ENCODE data around the gene ABR. TPM values are rescaled to one million over a fixed set of nuclear protein-coding genes. Genes with fewer than 3 reads are reported as not detected.
A peak's percentile ranks its signal among the peaks of the same experiment; 100 is the strongest.

Gene ABR
- total and polyA plus RNA-seq, 8 donors: 59.0 to 187 (median 80.5) TPM

DNA sequence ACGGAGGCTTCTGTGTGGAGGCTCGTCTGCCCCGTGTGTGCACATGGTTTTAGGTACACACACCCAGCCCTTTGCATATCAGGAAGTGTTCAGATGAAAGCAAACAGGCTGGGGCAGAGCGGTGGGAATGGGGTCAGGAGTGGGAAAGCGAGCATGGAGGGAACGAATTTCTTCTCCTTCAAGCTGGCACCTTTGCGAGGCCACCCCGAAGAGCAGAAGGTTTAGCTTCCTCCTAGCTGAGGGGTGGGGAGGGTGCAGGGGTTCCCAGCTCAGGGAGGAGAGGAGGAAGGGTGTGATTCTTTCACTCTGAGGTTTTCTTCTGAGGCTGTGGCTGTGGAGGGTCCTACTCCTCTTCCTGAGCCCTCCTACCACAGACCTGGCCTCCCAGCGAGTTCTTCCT is 83.6 kb downstream of the ABR start:
- Histone ChIP-seq H3K27ac (peak overlapping the region; percentile 77 to 90), H3K27me3 (no peaks in the 10 kb centered on the region), H3K36me3 (peaks cover 0 to 60% of the 10 kb centered on the region in 2 donors), H3K4me1 (peaks cover 19 to 72% of the 10 kb centered on the region in 2 donors), H3K9me3 (no peaks in the 10 kb centered on the region), H3K4me3 (no peak overlapping the region)
- DNase-seq (peak in 1 of 4 donors; percentile 66), ATAC-seq (peak; percentile 57)
- TF ChIP-seq, protein P1, sequence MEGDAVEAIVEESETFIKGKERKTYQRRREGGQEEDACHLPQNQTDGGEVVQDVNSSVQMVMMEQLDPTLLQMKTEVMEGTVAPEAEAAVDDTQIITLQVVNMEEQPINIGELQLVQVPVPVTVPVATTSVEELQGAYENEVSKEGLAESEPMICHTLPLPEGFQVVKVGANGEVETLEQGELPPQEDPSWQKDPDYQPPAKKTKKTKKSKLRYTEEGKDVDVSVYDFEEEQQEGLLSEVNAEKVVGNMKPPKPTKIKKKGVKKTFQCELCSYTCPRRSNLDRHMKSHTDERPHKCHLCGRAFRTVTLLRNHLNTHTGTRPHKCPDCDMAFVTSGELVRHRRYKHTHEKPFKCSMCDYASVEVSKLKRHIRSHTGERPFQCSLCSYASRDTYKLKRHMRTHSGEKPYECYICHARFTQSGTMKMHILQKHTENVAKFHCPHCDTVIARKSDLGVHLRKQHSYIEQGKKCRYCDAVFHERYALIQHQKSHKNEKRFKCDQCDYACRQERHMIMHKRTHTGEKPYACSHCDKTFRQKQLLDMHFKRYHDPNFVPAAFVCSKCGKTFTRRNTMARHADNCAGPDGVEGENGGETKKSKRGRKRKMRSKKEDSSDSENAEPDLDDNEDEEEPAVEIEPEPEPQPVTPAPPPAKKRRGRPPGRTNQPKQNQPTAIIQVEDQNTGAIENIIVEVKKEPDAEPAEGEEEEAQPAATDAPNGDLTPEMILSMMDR (IDR thresholded peaks at IDR 0.05): no peak
- intact Hi-C loops (cut with DNase I): no loop called here

DNA sequence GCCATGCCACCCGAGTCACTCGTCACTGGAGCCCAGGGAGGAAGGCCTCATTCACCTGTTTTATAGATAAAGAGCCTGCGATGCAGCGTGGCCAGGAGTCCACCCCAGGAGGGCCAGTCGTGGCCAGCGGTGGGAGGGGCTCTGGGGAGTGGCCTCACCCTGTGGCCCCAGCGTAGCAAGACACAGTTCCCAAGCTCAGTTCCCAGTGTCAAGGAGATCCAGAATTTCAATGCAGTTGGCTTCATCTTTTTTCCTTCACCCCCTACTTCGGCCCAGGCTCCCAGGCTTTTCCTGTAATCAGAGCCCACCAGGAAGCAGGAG is 84.0 kb downstream of the ABR start:
- DNase-seq (no peak), ATAC-seq (no peak)
- H3K27me3 ChIP-seq: no peaks in the 10 kb centered on the region
- H3K4me1 ChIP-seq: peaks cover 19 to 76% of the 10 kb centered on the region in 2 donors
- peaks cover 0 to 62% of the 10 kb centered on the region in 2 donors for H3K36me3 ChIP-seq
- intact Hi-C loops (cut with DNase I): no loop called here
- H3K4me3 ChIP-seq: no peak overlapping the region
- H3K27ac ChIP-seq: peak overlapping the region; percentile 77 to 90
- TF ChIP-seq, protein P1 (IDR thresholded peaks at IDR 0.05): no peak
- H3K9me3 ChIP-seq: no peaks in the 10 kb centered on the region

DNA sequence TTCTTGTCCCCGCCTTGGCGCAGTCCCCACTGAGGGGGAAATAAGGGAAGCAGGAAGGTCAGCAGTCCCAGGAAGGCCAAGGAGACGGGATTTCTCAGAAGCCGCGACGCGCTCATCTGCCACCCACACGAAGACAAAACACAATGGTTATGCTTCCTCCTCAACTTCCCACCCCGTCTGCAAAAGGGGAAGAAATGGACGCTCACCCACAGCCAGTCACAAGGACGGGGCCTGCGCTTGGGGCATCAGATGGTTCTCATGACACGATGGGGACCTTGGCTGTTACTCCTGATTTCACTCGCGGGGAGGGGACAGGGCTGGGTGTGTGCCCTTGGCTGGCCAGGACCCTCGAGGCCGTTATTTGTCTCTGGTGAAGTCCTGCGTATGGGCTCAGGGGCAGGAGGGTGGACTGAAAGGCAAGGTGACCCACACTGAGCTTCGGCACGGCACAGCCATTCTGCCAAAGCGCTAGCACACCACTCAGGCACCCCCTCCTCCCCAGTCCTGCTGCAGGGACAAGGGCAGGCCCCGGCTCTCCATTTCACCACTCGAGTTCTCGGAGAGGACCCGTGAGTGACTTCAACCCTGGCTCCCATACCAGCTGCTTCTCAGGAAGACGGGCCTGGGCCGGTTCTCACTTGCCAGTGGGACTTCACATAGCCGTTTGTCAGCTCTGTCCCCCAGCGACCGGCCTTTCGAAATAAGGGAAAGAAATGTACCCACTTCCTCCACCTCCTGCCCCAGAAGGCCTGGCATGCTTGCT is 84.5 kb downstream of the ABR start:
- Histone ChIP-seq H3K4me1 (peaks cover 25 to 81% of the 10 kb centered on the region in 2 donors), H3K4me3 (no peak overlapping the region), H3K9me3 (no peaks in the 10 kb centered on the region), H3K36me3 (peaks cover 0 to 62% of the 10 kb centered on the region in 2 donors), H3K27me3 (no peaks in the 10 kb centered on the region), H3K27ac (peak overlapping the region; percentile 77 to 90)
- TF ChIP-seq, protein P1 (IDR thresholded peaks at IDR 0.05): no peak
- intact Hi-C loops (cut with DNase I): no loop called here
- ATAC-seq (peak; percentile 65), DNase-seq (peak in 2 of 4 donors; percentile 86 to 89)

DNA sequence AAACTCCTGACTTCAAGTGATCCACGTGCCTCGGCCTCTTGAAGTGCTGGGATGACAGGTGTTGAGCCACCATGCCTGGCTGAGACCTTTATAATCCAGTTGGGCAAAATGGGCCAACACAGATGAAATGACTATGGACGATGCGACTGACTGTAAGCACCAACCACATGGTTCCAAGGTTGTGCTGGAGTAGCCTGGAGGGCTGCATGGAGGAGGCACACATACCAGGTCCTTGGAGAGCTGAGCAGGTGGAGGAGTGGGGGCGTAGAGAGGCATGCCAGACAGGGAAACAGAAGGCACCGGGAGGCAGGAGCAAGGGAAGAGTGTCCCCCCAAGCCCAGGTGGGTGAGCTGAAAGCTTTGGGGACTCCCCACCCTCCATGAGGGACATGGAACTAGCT is 85.2 kb downstream of the ABR start:
- ATAC-seq: no peak
- H3K4me3 ChIP-seq: no peak overlapping the region
- no peak for DNase-seq
- H3K36me3 ChIP-seq: peaks cover 0 to 62% of the 10 kb centered on the region in 2 donors
- peaks cover 26 to 87% of the 10 kb centered on the region in 2 donors for H3K4me1 ChIP-seq
- intact Hi-C loops (cut with DNase I): no loop called here
- peak overlapping the region in 1 of 2 donors; percentile 90 for H3K27ac ChIP-seq
- no peaks in the 10 kb centered on the region for H3K27me3 ChIP-seq
- no peaks in the 10 kb centered on the region for H3K9me3 ChIP-seq
- TF ChIP-seq, protein P1 (IDR thresholded peaks at IDR 0.05): no peak

DNA sequence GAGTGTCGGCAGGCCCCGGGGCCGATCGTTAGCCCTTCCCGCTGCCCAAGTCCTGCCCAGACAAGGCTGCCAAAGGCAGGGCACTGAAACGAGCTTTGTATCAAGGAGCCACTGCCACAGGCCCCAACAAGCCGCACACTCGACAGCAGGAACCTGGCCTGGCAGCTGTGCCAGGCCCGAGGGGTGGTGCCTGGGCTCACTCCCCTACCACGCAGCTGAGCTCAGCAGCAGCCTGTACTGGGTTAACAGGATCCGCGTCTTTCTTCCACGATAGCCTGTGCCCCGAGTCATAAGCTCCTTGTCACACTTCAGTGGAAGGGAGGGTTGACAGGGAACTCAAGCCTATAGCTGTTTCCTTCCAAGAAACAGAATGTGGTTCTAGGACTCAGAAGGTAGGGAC is 87.9 kb downstream of the ABR start:
- Histone ChIP-seq H3K27ac (no peak overlapping the region), H3K9me3 (no peaks in the 10 kb centered on the region)
- intact Hi-C loops (cut with DNase I): no loop called here

More for the DNA sequence above, 87.9 kb downstream of the ABR start:
- DNase-seq: peak in 1 of 4 donors; percentile 60
- Histone ChIP-seq H3K4me3 (no peak overlapping the region), H3K27me3 (no peaks in the 10 kb centered on the region), H3K36me3 (peaks cover 0 to 70% of the 10 kb centered on the region in 2 donors), H3K4me1 (peaks cover 18 to 88% of the 10 kb centered on the region in 2 donors)
- no peak for ATAC-seq
- TF ChIP-seq, protein P1 (IDR thresholded peaks at IDR 0.05): no peak
